ENCODE measurements around the gene PARS2.

DNA sequence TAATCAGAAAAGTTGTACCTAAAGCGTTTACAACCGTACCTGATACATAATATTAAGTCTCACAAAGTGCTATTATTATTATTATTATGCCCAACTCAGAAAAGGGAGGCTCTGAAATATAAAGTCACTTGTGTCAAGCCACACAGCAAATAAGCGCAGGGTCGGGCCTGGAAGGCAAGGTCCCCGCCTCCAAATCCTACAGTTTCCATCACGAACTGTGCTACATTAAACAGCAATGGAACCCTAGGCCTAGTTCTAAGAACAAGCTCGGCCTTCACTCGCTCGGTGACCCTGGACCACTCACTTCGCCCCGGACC is 549 bp downstream of the PARS2 start:
- TF ChIP-seq, protein P1, sequence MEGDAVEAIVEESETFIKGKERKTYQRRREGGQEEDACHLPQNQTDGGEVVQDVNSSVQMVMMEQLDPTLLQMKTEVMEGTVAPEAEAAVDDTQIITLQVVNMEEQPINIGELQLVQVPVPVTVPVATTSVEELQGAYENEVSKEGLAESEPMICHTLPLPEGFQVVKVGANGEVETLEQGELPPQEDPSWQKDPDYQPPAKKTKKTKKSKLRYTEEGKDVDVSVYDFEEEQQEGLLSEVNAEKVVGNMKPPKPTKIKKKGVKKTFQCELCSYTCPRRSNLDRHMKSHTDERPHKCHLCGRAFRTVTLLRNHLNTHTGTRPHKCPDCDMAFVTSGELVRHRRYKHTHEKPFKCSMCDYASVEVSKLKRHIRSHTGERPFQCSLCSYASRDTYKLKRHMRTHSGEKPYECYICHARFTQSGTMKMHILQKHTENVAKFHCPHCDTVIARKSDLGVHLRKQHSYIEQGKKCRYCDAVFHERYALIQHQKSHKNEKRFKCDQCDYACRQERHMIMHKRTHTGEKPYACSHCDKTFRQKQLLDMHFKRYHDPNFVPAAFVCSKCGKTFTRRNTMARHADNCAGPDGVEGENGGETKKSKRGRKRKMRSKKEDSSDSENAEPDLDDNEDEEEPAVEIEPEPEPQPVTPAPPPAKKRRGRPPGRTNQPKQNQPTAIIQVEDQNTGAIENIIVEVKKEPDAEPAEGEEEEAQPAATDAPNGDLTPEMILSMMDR (IDR thresholded peaks at IDR 0.05), result no peak
- TF ChIP-seq POLR2A (IDR thresholded peaks at IDR 0.05), result no peak
